ENCODE data around the gene CFAP298. TPM values are rescaled to one million over a fixed set of nuclear protein-coding genes. Genes with fewer than 3 reads are reported as not detected.

The CFAP298 gene
- total RNA-seq, 6 experiments from 2014 or later = 27.5 to 45.5 (median 33.1) TPM

DNA sequence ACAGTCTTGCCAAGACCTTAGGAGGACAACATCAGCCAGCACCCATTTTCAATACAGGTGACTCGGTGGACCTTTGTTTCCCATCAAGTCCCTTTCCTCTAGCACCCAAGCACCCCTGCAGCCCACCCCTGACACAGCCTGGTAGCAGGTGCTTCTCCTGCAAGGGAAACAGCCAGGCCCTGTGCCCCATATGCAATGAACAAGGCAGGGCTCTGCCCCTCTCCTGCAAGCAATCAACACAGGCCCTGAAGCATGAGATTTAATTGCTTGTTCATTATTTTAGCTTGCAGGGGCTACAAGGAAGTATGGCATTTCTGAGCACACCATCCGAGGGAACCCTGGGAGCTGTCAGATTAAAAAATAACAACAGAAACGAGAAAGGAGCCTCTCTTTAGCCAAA, 62.3 kb downstream of the CFAP298 start:
- Mint-ChIP-seq H3K4me1 (ENCODE audit: low read depth) (peaks cover 22% of the 10 kb centered on the region), H3K27me3 (ENCODE audit: insufficient read depth) (peaks cover 3% of the 10 kb centered on the region), H3K36me3 (ENCODE audit: low read depth) (no peaks in the 10 kb centered on the region), H3K27ac (no peak overlapping the region), H3K4me3 (no peak overlapping the region), H3K9me3 (no peaks in the 10 kb centered on the region)
- TF ChIP-seq, protein P1, sequence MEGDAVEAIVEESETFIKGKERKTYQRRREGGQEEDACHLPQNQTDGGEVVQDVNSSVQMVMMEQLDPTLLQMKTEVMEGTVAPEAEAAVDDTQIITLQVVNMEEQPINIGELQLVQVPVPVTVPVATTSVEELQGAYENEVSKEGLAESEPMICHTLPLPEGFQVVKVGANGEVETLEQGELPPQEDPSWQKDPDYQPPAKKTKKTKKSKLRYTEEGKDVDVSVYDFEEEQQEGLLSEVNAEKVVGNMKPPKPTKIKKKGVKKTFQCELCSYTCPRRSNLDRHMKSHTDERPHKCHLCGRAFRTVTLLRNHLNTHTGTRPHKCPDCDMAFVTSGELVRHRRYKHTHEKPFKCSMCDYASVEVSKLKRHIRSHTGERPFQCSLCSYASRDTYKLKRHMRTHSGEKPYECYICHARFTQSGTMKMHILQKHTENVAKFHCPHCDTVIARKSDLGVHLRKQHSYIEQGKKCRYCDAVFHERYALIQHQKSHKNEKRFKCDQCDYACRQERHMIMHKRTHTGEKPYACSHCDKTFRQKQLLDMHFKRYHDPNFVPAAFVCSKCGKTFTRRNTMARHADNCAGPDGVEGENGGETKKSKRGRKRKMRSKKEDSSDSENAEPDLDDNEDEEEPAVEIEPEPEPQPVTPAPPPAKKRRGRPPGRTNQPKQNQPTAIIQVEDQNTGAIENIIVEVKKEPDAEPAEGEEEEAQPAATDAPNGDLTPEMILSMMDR (IDR thresholded peaks at IDR 0.05) = no peak
- DNase-seq = no peak

DNA sequence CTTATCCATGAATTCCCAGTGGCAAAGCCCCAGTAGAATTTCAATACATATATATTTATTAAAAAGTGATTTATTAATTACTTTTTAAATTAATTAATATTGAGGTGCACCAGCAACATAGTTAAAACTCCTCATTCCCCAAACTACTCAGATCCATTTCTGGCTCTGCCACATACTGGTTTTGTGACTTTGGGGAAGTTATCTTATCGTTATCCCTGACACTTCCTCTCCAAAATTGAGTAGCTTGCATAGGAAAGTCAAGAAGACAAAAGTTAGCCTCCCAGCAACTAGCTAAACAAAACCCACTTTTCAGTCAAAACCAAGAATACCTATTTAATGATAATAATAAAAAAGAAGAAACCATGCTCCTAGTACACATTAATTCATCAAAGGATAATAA, 62.7 kb downstream of the CFAP298 start:
- Mint-ChIP-seq H3K4me1 (ENCODE audit: low read depth) (peaks cover 22% of the 10 kb centered on the region), H3K27me3 (ENCODE audit: insufficient read depth) (peaks cover 3% of the 10 kb centered on the region), H3K36me3 (ENCODE audit: low read depth) (no peaks in the 10 kb centered on the region), H3K4me3 (no peak overlapping the region), H3K9me3 (no peaks in the 10 kb centered on the region), H3K27ac (no peak overlapping the region)
- DNase-seq = no peak
- TF ChIP-seq, protein P1 (IDR thresholded peaks at IDR 0.05) = no peak

Other genes with a start within 250 kb of the CFAP298 start
- 10 to 100 TPM; 18.4 to 27.0 (median 22.4) TPM for gene URB1, start 219.4 kb downstream of the CFAP298 start, total RNA-seq (2021; fragmentation: NEBNext Ultra II Directional; extraction: Animal tissue kit (Norgen Biotek cat#: 25700))
- 10 to 100 TPM in 4 of 6 experiments, 1 to 10 TPM in 2; 2.7 to 13.8 (median 11.3) TPM for gene EVA1C, start 199.7 kb downstream of the CFAP298 start, total RNA-seq (2021; fragmentation: NEBNext Ultra II Directional; extraction: Animal tissue kit (Norgen Biotek cat#: 25700))
- under 1 TPM in 1 of 6 experiments, not detected in 5; 0.14 TPM for gene TCP10L, start 26.9 kb downstream of the CFAP298 start, total RNA-seq (2021; fragmentation: NEBNext Ultra II Directional; extraction: Animal tissue kit (Norgen Biotek cat#: 25700))
- gene SYNJ1, start 115.6 kb upstream of the CFAP298 start, total RNA-seq (2021; fragmentation: NEBNext Ultra II Directional; extraction: Animal tissue kit (Norgen Biotek cat#: 25700)) = 10 to 100 TPM; 14.3 to 17.9 (median 15.6) TPM
- gene PAXBP1, start 159.4 kb upstream of the CFAP298 start, total RNA-seq (2021; fragmentation: NEBNext Ultra II Directional; extraction: Animal tissue kit (Norgen Biotek cat#: 25700)) = 10 to 100 TPM; 11.4 to 15.6 (median 13.9) TPM

All from HFFc6 (cell line).